RWPE1 (cell line): ENCODE results near the gene SHD.
A peak's percentile ranks its signal among the peaks of the same experiment; 100 is the strongest.

Experiments used
- CTCF ChIA-PET: fragments of 350-600 bp; sonication (Branson Sonifier 250); formaldehyde crosslinking; extraction: SDS; loops from one replicate; lab custom pipeline; 2021; lab: Yijun Ruan, JAX
- POLR2A ChIA-PET: fragments of 400-600 bp; formaldehyde crosslinking; extraction: SDS; loops from one replicate; lab custom pipeline; 2020; ENCODE audit warnings: antibody characterized with exemption; ENCODE audit not compliant: low non-redundant PET; lab: Yijun Ruan, JAX
- DNase-seq: peaks from one replicate; pipeline ENCODE4 v3.0.0; 2012; ENCODE audit warnings: low spot score
- H3K27ac ChIP-seq: fragments of 450-650 bp; 2 replicates; pipeline ENCODE4 v1.5.1; 2017
- CTCF ChIP-seq: fragments of 450-650 bp; conservative IDR thresholded peaks from 2 replicates; pipeline ENCODE4 v1.5.1; 2017; ENCODE audit warnings: low read depth, mild to moderate bottlenecking

SHD gene

GRCh38 chr19:4316956-4317355 lies 37.9 kb downstream of the SHD start:
- CTCF ChIA-PET: no interaction called here
- no peak for TF ChIP-seq CTCF
- DNase-seq: no peak
- H3K27ac ChIP-seq: no peak overlapping the region
- POLR2A ChIA-PET: no interaction called here

- ChIA-PET CTCF (no interaction called here), POLR2A (no interaction called here)
- no peak for DNase-seq
Measured at GRCh38 chr19:4318460-4318859, 39.4 kb downstream of the SHD start.

GRCh38 chr19:4319067-4319718 lies 40.1 kb downstream of the SHD start:
- no peak for DNase-seq
- POLR2A ChIA-PET: interaction anchor here (1.2 kb wide), 1 partner anchor 23 kb away, joined by 3 read pairs; no protein-coding TSS in a partner anchor
- CTCF ChIA-PET: no interaction called here

More at GRCh38 chr19:4318460-4318859, 39.4 kb downstream of the SHD start:
- TF ChIP-seq CTCF: no peak
- H3K27ac ChIP-seq: no peak overlapping the region

GRCh38 chr19:4320419-4320818 lies 41.4 kb downstream of the SHD start:
- H3K27ac ChIP-seq: no peak overlapping the region
- DNase-seq: no peak
- CTCF ChIA-PET: interaction anchor here (0.6 kb wide), 1 partner anchor 905 kb away, joined by 3 read pairs; no protein-coding TSS in a partner anchor
- no peak for TF ChIP-seq CTCF
- POLR2A ChIA-PET: no interaction called here

More at GRCh38 chr19:4319067-4319718, 40.1 kb downstream of the SHD start:
- no peak for TF ChIP-seq CTCF
- H3K27ac ChIP-seq: no peak overlapping the region

GRCh38 chr19:4322942-4323665 lies 44.0 kb downstream of the SHD start:
- peak overlapping the region; percentile 44; the same call in 1 of the 2 replicates for H3K27ac ChIP-seq
- ChIA-PET CTCF (interaction anchor here (0.6 to 1.2 kb wide), 2 partner anchors 43 to 49 kb away, joined by 3 read pairs; no protein-coding TSS in a partner anchor), POLR2A (no interaction called here)
- TF ChIP-seq CTCF: no peak
- DNase-seq: no peak

GRCh38 chr19:4323692-4324091 lies 44.6 kb downstream of the SHD start:
- POLR2A ChIA-PET: no interaction called here
- H3K27ac ChIP-seq: peak overlapping the region; percentile 44
- TF ChIP-seq CTCF: no peak
- no peak for DNase-seq
- CTCF ChIA-PET: interaction anchor here (0.6 to 1.2 kb wide), 2 partner anchors 42 to 49 kb away, joined by 3 read pairs; no protein-coding TSS in a partner anchor
